ENCODE data around the gene C8B. TPM values are rescaled to one million over a fixed set of nuclear protein-coding genes. Genes with fewer than 3 reads are reported as not detected.

C8B gene
- total RNA-seq, 1 donor from 2014 or later = not detected

DNA sequence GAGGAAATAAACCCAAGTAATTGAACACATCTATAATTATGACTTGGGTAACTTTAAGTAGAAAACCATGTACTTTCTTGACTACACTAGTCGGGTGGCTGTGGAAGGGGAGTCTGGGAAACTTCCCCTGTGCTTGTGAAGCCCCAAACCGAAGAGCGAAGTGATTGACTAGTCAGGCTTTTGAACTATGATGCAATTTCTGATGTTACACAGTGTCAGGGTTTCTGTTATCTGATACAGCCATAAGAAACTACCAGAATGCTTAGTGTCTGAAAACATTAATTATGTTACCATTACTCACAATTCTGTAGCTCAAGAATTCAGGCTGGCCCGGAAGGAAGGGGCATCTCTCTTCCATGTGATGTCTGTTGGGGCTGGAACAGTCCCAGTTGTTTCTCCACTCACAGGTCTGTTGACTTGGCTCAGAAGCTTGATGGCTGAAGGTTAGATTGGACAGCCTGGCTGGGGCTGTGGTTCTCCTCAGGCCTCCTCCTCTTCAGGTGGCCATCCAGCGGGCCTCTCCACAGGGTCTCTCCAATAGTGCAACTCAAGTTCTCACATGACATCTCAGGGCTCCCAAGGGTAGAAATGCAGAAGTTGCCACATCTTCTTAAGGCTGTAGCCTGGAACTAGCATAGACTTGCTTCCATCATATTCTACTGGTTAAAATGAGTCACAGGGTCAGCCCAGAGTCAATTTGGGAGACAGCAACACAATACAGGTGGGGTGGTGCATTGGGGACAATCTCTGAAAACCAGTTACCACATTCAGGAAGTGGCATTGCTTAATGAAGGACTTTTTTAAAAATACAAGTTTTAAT is 8.3 kb upstream of the C8B start:
- Histone ChIP-seq H3K27ac (ENCODE audit: low read depth, low read length) (no peak overlapping the region), H3K27me3 (ENCODE audit: control insufficient read depth in 3 of 3, insufficient read depth in 3 of 3, low read length in 3 of 3) (peaks cover 0 to 5% (median 0%) of the 10 kb centered on the region in 3 donors), H3K9me3 (ENCODE audit: control insufficient read depth in 3 of 3, low read length in 3 of 3) (peaks cover 0 to 3% (median 0%) of the 10 kb centered on the region in 3 donors), H3K4me1 (ENCODE audit: control insufficient read depth in 3 of 3, insufficient read depth in 3 of 3, low read length in 3 of 3) (no peaks in the 10 kb centered on the region), H3K4me3 (ENCODE audit: low read length in 3 of 3) (no peak overlapping the region), H3K36me3 (ENCODE audit: control insufficient read depth in 3 of 3, insufficient read depth in 3 of 3, low read length in 3 of 3) (no peaks in the 10 kb centered on the region), H3K9ac (ENCODE audit: low read depth in 1 of 3, low read length in 3 of 3) (no peak overlapping the region)

DNA sequence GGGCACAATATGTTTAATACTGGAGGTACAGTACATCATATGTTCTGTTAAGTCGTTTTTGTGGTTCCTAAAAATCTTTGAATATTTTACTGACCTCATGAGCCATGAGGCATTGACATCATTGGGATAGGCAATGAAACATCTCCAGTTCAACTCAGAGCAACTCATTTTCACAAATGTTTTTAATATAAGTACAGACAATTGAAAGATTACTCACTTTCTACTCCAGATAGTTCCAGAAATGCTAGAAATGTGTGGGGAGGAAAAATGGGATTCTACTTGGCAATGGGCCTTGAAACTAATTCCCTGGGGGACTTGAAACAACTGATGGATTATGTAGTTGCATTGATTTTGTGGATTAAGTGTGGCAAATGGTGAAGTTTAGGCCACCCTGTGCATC is 7.2 kb upstream of the C8B start:
- Histone ChIP-seq H3K27me3 (ENCODE audit: control insufficient read depth in 3 of 3, insufficient read depth in 3 of 3, low read length in 3 of 3) (peaks cover 0 to 5% (median 0%) of the 10 kb centered on the region in 3 donors), H3K27ac (ENCODE audit: low read depth, low read length) (no peak overlapping the region), H3K9me3 (ENCODE audit: control insufficient read depth in 3 of 3, low read length in 3 of 3) (peaks cover 0 to 5% (median 0%) of the 10 kb centered on the region in 3 donors)

DNA sequence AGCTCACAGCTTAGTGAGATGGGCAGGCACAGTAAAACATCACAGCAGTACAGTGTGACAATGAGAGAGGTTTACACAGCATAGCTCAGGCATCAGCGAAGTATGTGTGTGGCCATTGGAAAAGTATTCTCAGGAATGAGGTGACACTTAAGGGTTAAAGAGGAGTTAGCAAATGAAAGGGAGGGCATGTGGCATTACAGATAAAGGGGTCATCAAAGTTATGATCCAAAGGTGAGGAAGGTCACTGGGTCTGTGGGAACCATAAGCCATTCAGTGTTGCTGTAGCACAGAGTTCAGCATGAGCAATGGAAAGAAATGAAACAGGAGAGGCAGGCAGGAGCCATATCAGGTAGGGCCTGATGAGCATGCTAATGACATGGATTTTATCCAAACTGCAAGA is 4.5 kb upstream of the C8B start:
- Histone ChIP-seq H3K4me3 (ENCODE audit: low read length in 3 of 3) (no peak overlapping the region), H3K9ac (ENCODE audit: low read depth in 1 of 3, low read length in 3 of 3) (no peak overlapping the region), H3K9me3 (ENCODE audit: control insufficient read depth in 3 of 3, low read length in 3 of 3) (peaks cover 0 to 5% (median 0%) of the 10 kb centered on the region in 3 donors), H3K27ac (ENCODE audit: low read depth, low read length) (no peak overlapping the region), H3K36me3 (ENCODE audit: control insufficient read depth in 3 of 3, insufficient read depth in 3 of 3, low read length in 3 of 3) (no peaks in the 10 kb centered on the region), H3K4me1 (ENCODE audit: control insufficient read depth in 3 of 3, insufficient read depth in 3 of 3, low read length in 3 of 3) (no peaks in the 10 kb centered on the region), H3K27me3 (ENCODE audit: control insufficient read depth in 3 of 3, insufficient read depth in 3 of 3, low read length in 3 of 3) (peaks cover 0 to 5% (median 0%) of the 10 kb centered on the region in 3 donors)

More for the DNA sequence above, 7.2 kb upstream of the C8B start:
- Histone ChIP-seq H3K4me1 (ENCODE audit: control insufficient read depth in 3 of 3, insufficient read depth in 3 of 3, low read length in 3 of 3) (no peaks in the 10 kb centered on the region), H3K4me3 (ENCODE audit: low read length in 3 of 3) (no peak overlapping the region), H3K36me3 (ENCODE audit: control insufficient read depth in 3 of 3, insufficient read depth in 3 of 3, low read length in 3 of 3) (no peaks in the 10 kb centered on the region), H3K9ac (ENCODE audit: low read depth in 1 of 3, low read length in 3 of 3) (no peak overlapping the region)

DNA sequence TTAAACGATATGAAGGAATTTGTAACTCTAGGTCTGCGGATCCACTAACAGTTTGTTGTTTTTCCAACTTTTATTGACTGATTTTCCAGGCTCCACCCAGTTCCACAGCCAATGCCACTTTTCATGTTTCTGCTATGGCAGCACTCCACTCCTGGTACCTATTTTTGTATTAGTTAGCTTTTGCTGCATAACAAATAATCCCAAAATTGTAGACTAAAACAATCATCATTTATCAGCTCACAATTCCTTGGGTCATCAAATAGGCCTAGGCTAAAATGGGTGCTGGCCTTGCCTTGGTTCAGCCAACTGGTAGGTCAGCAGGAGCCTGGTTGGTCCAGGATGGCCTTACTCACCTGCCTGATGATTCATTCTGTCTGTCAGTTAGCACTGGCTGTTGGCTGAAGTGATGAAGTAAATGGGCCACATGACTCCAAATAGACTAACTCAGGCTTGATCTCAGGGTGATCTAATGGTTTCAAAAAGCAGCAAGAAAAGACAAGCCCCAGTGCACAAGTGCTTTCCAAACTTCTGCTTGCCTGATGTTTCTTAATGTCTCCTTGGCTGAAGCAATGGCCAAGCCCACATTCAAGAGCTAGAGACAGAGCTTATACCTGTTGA is 3.2 kb upstream of the C8B start:
- peaks cover 0 to 5% (median 0%) of the 10 kb centered on the region in 3 donors for H3K27me3 ChIP-seq (ENCODE audit: control insufficient read depth in 3 of 3, insufficient read depth in 3 of 3, low read length in 3 of 3)
- peaks cover 0 to 5% (median 0%) of the 10 kb centered on the region in 3 donors for H3K9me3 ChIP-seq (ENCODE audit: control insufficient read depth in 3 of 3, low read length in 3 of 3)
- H3K4me3 ChIP-seq (ENCODE audit: low read length in 3 of 3) = no peak overlapping the region
- no peaks in the 10 kb centered on the region for H3K36me3 ChIP-seq (ENCODE audit: control insufficient read depth in 3 of 3, insufficient read depth in 3 of 3, low read length in 3 of 3)
- H3K4me1 ChIP-seq (ENCODE audit: control insufficient read depth in 3 of 3, insufficient read depth in 3 of 3, low read length in 3 of 3) = no peaks in the 10 kb centered on the region
- H3K27ac ChIP-seq (ENCODE audit: low read depth, low read length) = no peak overlapping the region
- no peak overlapping the region for H3K9ac ChIP-seq (ENCODE audit: low read depth in 1 of 3, low read length in 3 of 3)

DNA sequence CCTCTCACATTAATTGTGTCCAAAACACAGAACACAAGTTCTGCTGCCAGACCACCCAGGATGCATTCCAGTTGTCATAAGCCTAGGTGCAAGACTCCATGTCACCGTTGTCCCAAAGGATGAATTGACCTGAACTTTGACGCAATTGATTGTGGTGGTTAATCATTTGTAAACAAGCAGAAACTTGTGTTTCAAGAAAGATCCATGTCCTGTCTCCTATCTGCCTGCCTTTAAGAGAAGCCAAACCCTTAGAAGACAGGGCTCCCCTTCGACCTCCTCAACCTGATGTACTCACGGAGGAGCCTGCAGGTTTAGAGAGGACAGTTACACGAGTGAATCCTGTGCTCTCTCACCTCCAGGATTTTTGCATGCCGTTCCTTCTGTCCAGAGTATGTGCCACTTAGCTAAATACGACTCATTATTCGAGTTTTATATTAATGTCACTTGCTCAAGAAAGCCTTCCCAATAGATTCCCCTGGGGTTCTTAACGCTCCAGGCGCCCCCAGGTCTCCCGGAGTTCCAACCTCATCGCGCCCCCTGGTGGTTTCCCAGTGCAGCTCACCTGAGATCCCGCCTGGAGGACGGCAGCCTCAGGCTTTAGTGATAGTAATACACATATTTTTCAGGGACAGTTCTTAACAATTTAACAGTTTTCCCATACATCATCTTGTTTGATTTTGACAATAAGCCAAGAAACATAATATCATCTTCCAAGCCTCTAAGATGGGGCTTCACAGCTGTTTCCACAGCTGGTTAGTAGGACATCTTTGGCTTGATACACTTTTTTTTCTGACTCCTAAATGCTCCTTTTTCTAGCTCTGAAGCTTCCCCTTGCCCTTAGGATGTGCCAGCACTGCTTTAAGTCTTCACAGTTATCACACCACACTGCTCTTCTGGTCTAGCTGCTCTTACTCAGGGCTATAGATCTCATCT is 2.4 kb upstream of the C8B start:
- no peaks in the 10 kb centered on the region for H3K36me3 ChIP-seq (ENCODE audit: control insufficient read depth in 3 of 3, insufficient read depth in 3 of 3, low read length in 3 of 3)
- H3K9me3 ChIP-seq (ENCODE audit: control insufficient read depth in 3 of 3, low read length in 3 of 3) = peaks cover 0 to 5% (median 0%) of the 10 kb centered on the region in 3 donors
- H3K27ac ChIP-seq (ENCODE audit: low read depth, low read length) = no peak overlapping the region
- H3K9ac ChIP-seq (ENCODE audit: low read depth in 1 of 3, low read length in 3 of 3) = no peak overlapping the region
- no peak overlapping the region for H3K4me3 ChIP-seq (ENCODE audit: low read length in 3 of 3)
- no peaks in the 10 kb centered on the region for H3K4me1 ChIP-seq (ENCODE audit: control insufficient read depth in 3 of 3, insufficient read depth in 3 of 3, low read length in 3 of 3)
- peaks cover 0 to 5% (median 0%) of the 10 kb centered on the region in 3 donors for H3K27me3 ChIP-seq (ENCODE audit: control insufficient read depth in 3 of 3, insufficient read depth in 3 of 3, low read length in 3 of 3)

DNA sequence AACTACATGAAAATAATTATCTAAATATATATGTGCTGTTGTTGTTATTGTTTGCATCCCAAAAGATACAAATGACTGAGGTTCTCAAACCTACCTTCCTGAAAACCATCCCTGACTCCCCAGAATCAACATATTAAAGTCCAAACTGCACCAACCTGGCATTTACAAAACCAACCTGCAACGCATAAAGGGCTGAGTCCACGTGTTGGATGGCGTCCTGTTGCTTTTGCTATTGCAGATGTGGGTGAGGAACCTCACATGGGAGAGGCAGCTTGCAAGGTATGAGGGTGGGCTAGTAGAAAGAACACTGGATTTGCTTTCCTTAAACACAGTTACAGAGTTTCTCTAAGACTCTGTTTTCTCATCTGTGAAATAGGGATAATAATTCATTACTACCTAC is 1.5 kb upstream of the C8B start:
- Histone ChIP-seq H3K4me3 (ENCODE audit: low read length in 3 of 3) (no peak overlapping the region), H3K27me3 (ENCODE audit: control insufficient read depth in 3 of 3, insufficient read depth in 3 of 3, low read length in 3 of 3) (peaks cover 0 to 5% (median 0%) of the 10 kb centered on the region in 3 donors), H3K4me1 (ENCODE audit: control insufficient read depth in 3 of 3, insufficient read depth in 3 of 3, low read length in 3 of 3) (no peaks in the 10 kb centered on the region), H3K36me3 (ENCODE audit: control insufficient read depth in 3 of 3, insufficient read depth in 3 of 3, low read length in 3 of 3) (no peaks in the 10 kb centered on the region), H3K27ac (ENCODE audit: low read depth, low read length) (no peak overlapping the region), H3K9me3 (ENCODE audit: control insufficient read depth in 3 of 3, low read length in 3 of 3) (peaks cover 0 to 5% (median 0%) of the 10 kb centered on the region in 3 donors), H3K9ac (ENCODE audit: low read depth in 1 of 3, low read length in 3 of 3) (no peak overlapping the region)

DNA sequence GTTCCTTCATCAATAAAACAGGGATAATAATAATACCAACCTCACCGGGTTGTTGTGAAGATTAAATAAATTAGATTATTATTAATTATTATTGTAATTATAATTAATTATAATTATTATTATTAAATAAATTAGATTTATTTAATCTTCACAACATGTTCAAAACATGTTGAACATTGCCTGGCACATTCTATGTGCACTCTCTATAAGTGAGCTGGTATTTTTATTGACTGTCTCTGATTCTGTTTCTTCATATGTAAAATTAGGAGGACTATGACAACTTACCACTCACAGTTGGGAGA is 834 bp upstream of the C8B start:
- H3K27ac ChIP-seq (ENCODE audit: low read depth, low read length) = no peak overlapping the region
- peaks cover 0 to 5% (median 0%) of the 10 kb centered on the region in 3 donors for H3K9me3 ChIP-seq (ENCODE audit: control insufficient read depth in 3 of 3, low read length in 3 of 3)
- H3K4me1 ChIP-seq (ENCODE audit: control insufficient read depth in 3 of 3, insufficient read depth in 3 of 3, low read length in 3 of 3) = no peaks in the 10 kb centered on the region
- H3K36me3 ChIP-seq (ENCODE audit: control insufficient read depth in 3 of 3, insufficient read depth in 3 of 3, low read length in 3 of 3) = no peaks in the 10 kb centered on the region
- peaks cover 0 to 5% (median 0%) of the 10 kb centered on the region in 3 donors for H3K27me3 ChIP-seq (ENCODE audit: control insufficient read depth in 3 of 3, insufficient read depth in 3 of 3, low read length in 3 of 3)
- no peak overlapping the region for H3K9ac ChIP-seq (ENCODE audit: low read depth in 1 of 3, low read length in 3 of 3)
- no peak overlapping the region for H3K4me3 ChIP-seq (ENCODE audit: low read length in 3 of 3)

DNA sequence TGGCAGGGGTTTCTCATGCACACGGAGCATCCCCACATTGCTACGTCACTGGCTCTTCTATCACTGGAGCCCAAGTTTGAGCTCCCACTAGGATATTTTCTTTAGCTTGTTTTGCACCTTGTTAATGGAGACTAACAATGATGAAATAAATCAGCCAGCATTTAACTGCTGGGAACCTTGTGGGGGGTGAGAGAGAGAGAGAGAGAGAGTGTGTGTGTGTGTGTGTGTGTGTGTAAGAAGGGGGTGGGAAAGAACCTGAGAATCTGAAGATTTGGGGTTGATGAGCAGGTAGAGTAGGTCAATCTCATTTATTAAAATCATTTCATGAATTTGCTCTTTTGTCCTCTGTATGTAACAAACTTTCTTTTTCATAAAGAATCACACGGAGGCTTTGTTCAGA is 624 bp downstream of the C8B start:
- no peak overlapping the region for H3K4me3 ChIP-seq (ENCODE audit: low read length in 3 of 3)
- H3K36me3 ChIP-seq (ENCODE audit: control insufficient read depth in 3 of 3, insufficient read depth in 3 of 3, low read length in 3 of 3) = no peaks in the 10 kb centered on the region
- no peak overlapping the region for H3K9ac ChIP-seq (ENCODE audit: low read depth in 1 of 3, low read length in 3 of 3)
- peaks cover 0 to 5% (median 0%) of the 10 kb centered on the region in 3 donors for H3K9me3 ChIP-seq (ENCODE audit: control insufficient read depth in 3 of 3, low read length in 3 of 3)
- H3K4me1 ChIP-seq (ENCODE audit: control insufficient read depth in 3 of 3, insufficient read depth in 3 of 3, low read length in 3 of 3) = no peaks in the 10 kb centered on the region
- no peak overlapping the region for H3K27ac ChIP-seq (ENCODE audit: low read depth, low read length)
- peaks cover 0 to under 1% (median 0%) of the 10 kb centered on the region in 3 donors for H3K27me3 ChIP-seq (ENCODE audit: control insufficient read depth in 3 of 3, insufficient read depth in 3 of 3, low read length in 3 of 3)

DNA sequence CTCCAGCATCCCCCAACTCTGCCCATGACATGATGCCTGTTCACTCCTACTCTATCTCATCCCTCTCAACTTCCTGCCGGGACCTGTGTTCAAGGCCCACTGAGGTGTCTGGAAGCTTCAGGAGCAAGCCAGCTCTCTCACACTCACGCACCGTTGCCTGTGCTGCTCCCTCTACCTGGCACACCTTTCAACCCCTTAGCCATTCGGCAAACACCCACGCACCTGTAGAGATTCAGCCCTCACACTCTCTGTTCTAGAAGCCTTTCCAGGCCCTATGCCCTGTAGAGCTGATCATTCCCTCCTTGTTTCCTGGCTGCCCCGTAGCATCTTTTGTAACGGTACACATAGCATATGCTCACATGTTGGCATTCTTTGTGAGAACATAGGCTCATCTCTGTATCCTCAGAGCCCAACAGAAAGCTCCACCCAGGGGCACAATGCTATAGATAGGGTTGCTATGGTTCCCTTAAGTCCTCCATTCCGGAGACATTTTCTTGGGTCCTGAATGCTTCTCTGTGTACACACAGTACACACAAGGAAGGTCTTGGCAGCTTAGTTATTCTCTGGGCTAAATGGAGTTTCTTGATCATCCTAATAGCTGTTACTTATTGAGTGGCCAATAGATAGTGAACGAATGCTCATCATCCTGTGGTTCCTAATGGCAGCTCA is 1.3 kb downstream of the C8B start:
- no peaks in the 10 kb centered on the region for H3K4me1 ChIP-seq (ENCODE audit: control insufficient read depth in 3 of 3, insufficient read depth in 3 of 3, low read length in 3 of 3)
- H3K36me3 ChIP-seq (ENCODE audit: control insufficient read depth in 3 of 3, insufficient read depth in 3 of 3, low read length in 3 of 3) = no peaks in the 10 kb centered on the region

More for the DNA sequence above, 1.3 kb downstream of the C8B start:
- Histone ChIP-seq H3K9me3 (ENCODE audit: control insufficient read depth in 3 of 3, low read length in 3 of 3) (peaks cover 0 to 5% (median 0%) of the 10 kb centered on the region in 3 donors), H3K9ac (ENCODE audit: low read depth in 1 of 3, low read length in 3 of 3) (no peak overlapping the region), H3K4me3 (ENCODE audit: low read length in 3 of 3) (no peak overlapping the region), H3K27me3 (ENCODE audit: control insufficient read depth in 3 of 3, insufficient read depth in 3 of 3, low read length in 3 of 3) (no peaks in the 10 kb centered on the region), H3K27ac (ENCODE audit: low read depth, low read length) (no peak overlapping the region)
